Uterus (tissue), 4 donors: Measurements from ENCODE around the gene DPEP2. TPM values are rescaled to one million over a fixed set of nuclear protein-coding genes. Genes with fewer than 3 reads are reported as not detected.
A peak's percentile ranks its signal among the peaks of the same experiment; 100 is the strongest.

ENCODE experiments used
- DNase-seq, 2 donors: peaks; one replicate each; pipeline ENCODE4 v3.0.0-alpha.2; 2019 to 2020
- H3K27ac ChIP-seq, 2 donors: fragments of 200-600 bp; sonication (generic); 1 replicate in 1 of 2; 2 replicates in 1 of 2; pipeline ENCODE4 v1.5.1; 2016 to 2018
- H3K27me3 ChIP-seq, 2 donors: fragments of 200-600 bp; sonication (generic); one replicate each; pipeline ENCODE4 v1.5.1; 2018 to 2019; ENCODE audit warnings: control low read depth in 1 of 2
- H3K36me3 ChIP-seq, 2 donors: fragments of 200-600 bp; sonication (generic); one replicate each; pipeline ENCODE4 v1.5.1; 2019; ENCODE audit warnings: control low read depth in 1 of 2
- H3K4me1 ChIP-seq, 2 donors: fragments of 200-600 bp; sonication (generic); one replicate each; pipeline ENCODE4 v1.5.1; 2018 to 2019; ENCODE audit warnings: control low read depth in 1 of 2
- H3K4me3 ChIP-seq, 2 donors: fragments of 200-600 bp; sonication (generic); 1 replicate in 1 of 2; 2 replicates in 1 of 2; pipeline ENCODE4 v1.5.1; 2018 to 2019; ENCODE audit warnings: mild to moderate bottlenecking in 1 of 2
- H3K9me3 ChIP-seq, 2 donors: fragments of 200-600 bp; sonication (generic); one replicate each; pipeline ENCODE4 v1.5.1; 2019; ENCODE audit warnings: control low read depth in 1 of 2
- POLR2A ChIP-seq, 2 donors: fragments of 450-650 bp; IDR thresholded peaks; one replicate each; pipeline ENCODE4 v1.6.1; 2016; ENCODE audit warnings: antibody characterized with exemption in 2 of 2, mild to moderate bottlenecking in 1 of 2, moderate library complexity in 1 of 2
- intact Hi-C: fragments of 100-400 bp; cut with DNase I; formaldehyde crosslinking; loops from one replicate; pipeline ENCODE4 v1.15.1; 2023; ENCODE audit warnings: low total_unique reads
- total RNA-seq, 4 donors: library from RNA; depleted of rRNA in 3 of 4; stranded (reverse); fragments of >200 nt in 3 of 4; gene quantifications; one replicate each; pipeline versions ENCODE4 v1.1.0 to v1.2.4, GENCODE V29; 2014 to 2023
- TF ChIP-seq, protein P1 (sequence below), 4 experiments: fragments of 200-600 bp in 2 of 4; fragments of 450-650 bp in 2 of 4; sonication (generic) in 2 of 4; IDR thresholded peaks; one replicate each; pipeline ENCODE4 v1.5.1; 2016 to 2019; ENCODE audit warnings: antibody characterized with exemption in 4 of 4, mild to moderate bottlenecking in 2 of 4, moderate library complexity in 1 of 4
- donor health status: DM: yes; HTN: yes; CAD: no.

The DPEP2 gene
- total RNA-seq, 4 donors from 2014 or later, result 0.77 to 2.3 (median 0.83) TPM; not detected in 1

GRCh38 chr16:67967183-67967957, 31.9 kb downstream of the DPEP2 start:
- Histone ChIP-seq H3K36me3 (no peaks in the 10 kb centered on the region), H3K4me3 (peak overlapping the region; percentile 73 to 92), H3K27ac (peak overlapping the region; percentile 94 to 96), H3K9me3 (no peaks in the 10 kb centered on the region), H3K27me3 (no peaks in the 10 kb centered on the region), H3K4me1 (peaks cover 3 to 21% of the 10 kb centered on the region in 2 donors)
- DNase-seq, result no peak
- TF ChIP-seq POLR2A (IDR thresholded peaks at IDR 0.05), result no peak
- TF ChIP-seq, protein P1, sequence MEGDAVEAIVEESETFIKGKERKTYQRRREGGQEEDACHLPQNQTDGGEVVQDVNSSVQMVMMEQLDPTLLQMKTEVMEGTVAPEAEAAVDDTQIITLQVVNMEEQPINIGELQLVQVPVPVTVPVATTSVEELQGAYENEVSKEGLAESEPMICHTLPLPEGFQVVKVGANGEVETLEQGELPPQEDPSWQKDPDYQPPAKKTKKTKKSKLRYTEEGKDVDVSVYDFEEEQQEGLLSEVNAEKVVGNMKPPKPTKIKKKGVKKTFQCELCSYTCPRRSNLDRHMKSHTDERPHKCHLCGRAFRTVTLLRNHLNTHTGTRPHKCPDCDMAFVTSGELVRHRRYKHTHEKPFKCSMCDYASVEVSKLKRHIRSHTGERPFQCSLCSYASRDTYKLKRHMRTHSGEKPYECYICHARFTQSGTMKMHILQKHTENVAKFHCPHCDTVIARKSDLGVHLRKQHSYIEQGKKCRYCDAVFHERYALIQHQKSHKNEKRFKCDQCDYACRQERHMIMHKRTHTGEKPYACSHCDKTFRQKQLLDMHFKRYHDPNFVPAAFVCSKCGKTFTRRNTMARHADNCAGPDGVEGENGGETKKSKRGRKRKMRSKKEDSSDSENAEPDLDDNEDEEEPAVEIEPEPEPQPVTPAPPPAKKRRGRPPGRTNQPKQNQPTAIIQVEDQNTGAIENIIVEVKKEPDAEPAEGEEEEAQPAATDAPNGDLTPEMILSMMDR (IDR thresholded peaks at IDR 0.05), result no peak
- intact Hi-C loops, result no loop called here

GRCh38 chr16:67966549-67967182, 32.6 kb downstream of the DPEP2 start:
- no peaks in the 10 kb centered on the region for H3K9me3 ChIP-seq
- intact Hi-C loops, result no loop called here
- H3K4me3 ChIP-seq, result peak overlapping the region; percentile 73 to 92
- peak overlapping the region; percentile 94 to 96 for H3K27ac ChIP-seq
- peak in 1 of 2 donors; percentile 54 for DNase-seq
- no peaks in the 10 kb centered on the region for H3K36me3 ChIP-seq
- H3K4me1 ChIP-seq, result peaks cover 3 to 24% of the 10 kb centered on the region in 2 donors
- TF ChIP-seq POLR2A (IDR thresholded peaks at IDR 0.05), result no peak
- H3K27me3 ChIP-seq, result no peaks in the 10 kb centered on the region

GRCh38 chr16:67965668-67966548, 33.4 kb downstream of the DPEP2 start:
- Histone ChIP-seq H3K9me3 (no peaks in the 10 kb centered on the region), H3K4me3 (peak overlapping the region in 1 of 2 donors; percentile 92), H3K27me3 (no peaks in the 10 kb centered on the region), H3K27ac (peak overlapping the region; percentile 94 to 96), H3K4me1 (peaks cover 3 to 24% of the 10 kb centered on the region in 2 donors), H3K36me3 (no peaks in the 10 kb centered on the region)
- no peak for TF ChIP-seq POLR2A (IDR thresholded peaks at IDR 0.05)
- TF ChIP-seq, protein P1 (IDR thresholded peaks at IDR 0.05), result no peak
- intact Hi-C loops, result no loop called here
- no peak for DNase-seq

DNA sequence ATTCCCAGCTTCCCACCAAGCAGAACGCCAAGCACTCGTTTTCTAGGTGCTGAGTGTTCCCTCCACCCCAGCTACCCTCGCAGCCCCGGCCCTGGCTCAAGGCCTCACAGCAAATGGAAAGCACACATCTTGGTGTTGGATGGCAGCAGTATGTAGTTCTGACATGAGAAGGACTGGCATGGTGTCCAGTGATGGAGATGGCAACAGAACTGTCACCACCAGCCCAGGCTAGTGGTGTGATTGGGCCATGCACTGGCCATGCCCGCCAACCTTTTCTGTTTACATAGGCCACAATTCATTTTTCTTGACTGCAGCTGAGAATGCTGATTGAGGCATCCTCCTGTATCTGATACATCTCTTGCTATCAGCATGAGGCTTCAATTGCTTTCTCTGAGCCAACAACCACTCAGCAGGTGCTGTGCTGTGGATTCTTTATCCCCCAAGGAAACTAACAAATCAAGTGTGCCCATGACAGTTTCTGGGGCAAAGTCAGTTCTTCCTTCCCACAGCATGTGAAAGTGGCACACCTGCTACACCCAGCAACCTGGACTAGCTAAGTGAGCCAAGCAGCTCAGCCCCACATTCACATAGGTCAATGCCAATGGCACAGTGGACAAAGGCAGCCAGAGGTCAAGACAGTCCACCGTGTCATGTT, 34.7 kb downstream of the DPEP2 start:
- Histone ChIP-seq H3K36me3 (no peaks in the 10 kb centered on the region), H3K9me3 (no peaks in the 10 kb centered on the region), H3K4me1 (peaks cover 3 to 30% of the 10 kb centered on the region in 2 donors), H3K27ac (no peak overlapping the region), H3K27me3 (no peaks in the 10 kb centered on the region), H3K4me3 (no peak overlapping the region)
- intact Hi-C loops, result no loop called here
- no peak for DNase-seq
- TF ChIP-seq, protein P1 (IDR thresholded peaks at IDR 0.05), result no peak
- no peak for TF ChIP-seq POLR2A (IDR thresholded peaks at IDR 0.05)
